Measurements from ENCODE around the gene CD300LG. TPM values are rescaled to one million over a fixed set of nuclear protein-coding genes. Genes with fewer than 3 reads are reported as not detected.

CD300LG gene
- total RNA-seq, 1 donor from 2014 or later = not detected

GRCh38 chr17:43810226-43810715 is 36.7 kb upstream of the CD300LG start:
- Mint-ChIP-seq H3K27me3 (ENCODE audit: low read depth, unreplicated experiment) (no peaks in the 10 kb centered on the region), H3K9me3 (ENCODE audit: unreplicated experiment) (no peaks in the 10 kb centered on the region), H3K4me3 (ENCODE audit: unreplicated experiment) (no peak overlapping the region), H3K4me1 (ENCODE audit: low read depth, unreplicated experiment) (peaks cover 9% of the 10 kb centered on the region), H3K36me3 (ENCODE audit: low read depth, unreplicated experiment) (peaks cover 18% of the 10 kb centered on the region), H3K27ac (ENCODE audit: unreplicated experiment) (no peak overlapping the region)
- TF ChIP-seq CTCF (IDR thresholded peaks at IDR 0.05; ENCODE audit: insufficient read depth, low read depth, low read length) (no peak), EZH2 (IDR thresholded peaks at IDR 0.05; ENCODE audit: insufficient read depth, low read length) (no peak)
- Histone ChIP-seq H3K27ac (ENCODE audit: low read depth, low read length) (no peak overlapping the region), H2AFZ (ENCODE audit: low read depth, low read length) (no peak overlapping the region), H4K20me1 (ENCODE audit: insufficient read depth, low read length) (no peaks in the 10 kb centered on the region), H3K36me3 (ENCODE audit: insufficient read depth, low read length) (peaks cover 9% of the 10 kb centered on the region), H3K4me1 (ENCODE audit: insufficient read depth, low read length) (peaks cover 11% of the 10 kb centered on the region), H3K9ac (ENCODE audit: low read length) (no peak overlapping the region), H3K79me2 (ENCODE audit: insufficient read depth, low read length) (no peaks in the 10 kb centered on the region), H3K27me3 (ENCODE audit: insufficient read depth, low read length) (no peaks in the 10 kb centered on the region), H3K9me3 (ENCODE audit: insufficient read depth, low read depth, low read length) (no peaks in the 10 kb centered on the region), H3K4me3 (ENCODE audit: insufficient read depth, low read depth, low read length) (no peak overlapping the region), H3K4me2 (ENCODE audit: low read length) (no peak overlapping the region)
- FAIRE-seq (no peak), DNase-seq (ENCODE audit: low read depth) (no peak)

GRCh38 chr17:43810823-43811222 is 36.2 kb upstream of the CD300LG start:
- no peak overlapping the region for H3K4me3 Mint-ChIP-seq (ENCODE audit: unreplicated experiment)
- H3K27me3 Mint-ChIP-seq (ENCODE audit: low read depth, unreplicated experiment) = no peaks in the 10 kb centered on the region
- H3K9me3 Mint-ChIP-seq (ENCODE audit: unreplicated experiment) = no peaks in the 10 kb centered on the region
- Histone ChIP-seq H2AFZ (ENCODE audit: low read depth, low read length) (no peak overlapping the region), H4K20me1 (ENCODE audit: insufficient read depth, low read length) (no peaks in the 10 kb centered on the region), H3K4me1 (ENCODE audit: insufficient read depth, low read length) (peaks cover 11% of the 10 kb centered on the region), H3K9ac (ENCODE audit: low read length) (no peak overlapping the region), H3K36me3 (ENCODE audit: insufficient read depth, low read length) (peaks cover 9% of the 10 kb centered on the region), H3K27ac (ENCODE audit: low read depth, low read length) (no peak overlapping the region), H3K4me2 (ENCODE audit: low read length) (no peak overlapping the region), H3K79me2 (ENCODE audit: insufficient read depth, low read length) (no peaks in the 10 kb centered on the region), H3K4me3 (ENCODE audit: insufficient read depth, low read depth, low read length) (no peak overlapping the region), H3K27me3 (ENCODE audit: insufficient read depth, low read length) (no peaks in the 10 kb centered on the region), H3K9me3 (ENCODE audit: insufficient read depth, low read depth, low read length) (no peaks in the 10 kb centered on the region)
- no peak for TF ChIP-seq EZH2 (IDR thresholded peaks at IDR 0.05; ENCODE audit: insufficient read depth, low read length)
- TF ChIP-seq CTCF (IDR thresholded peaks at IDR 0.05; ENCODE audit: insufficient read depth, low read depth, low read length) = no peak
- H3K36me3 Mint-ChIP-seq (ENCODE audit: low read depth, unreplicated experiment) = peaks cover 18% of the 10 kb centered on the region
- DNase-seq (ENCODE audit: low read depth) = no peak
- H3K4me1 Mint-ChIP-seq (ENCODE audit: low read depth, unreplicated experiment) = peaks cover 9% of the 10 kb centered on the region
- FAIRE-seq = no peak
- H3K27ac Mint-ChIP-seq (ENCODE audit: unreplicated experiment) = no peak overlapping the region

- H3K9me3 ChIP-seq (ENCODE audit: insufficient read depth, low read depth, low read length) = no peaks in the 10 kb centered on the region
- no peak overlapping the region for H3K9ac ChIP-seq (ENCODE audit: low read length)
- H4K20me1 ChIP-seq (ENCODE audit: insufficient read depth, low read length) = no peaks in the 10 kb centered on the region
- H3K27ac ChIP-seq (ENCODE audit: low read depth, low read length) = no peak overlapping the region
- no peak overlapping the region for H3K4me3 ChIP-seq (ENCODE audit: insufficient read depth, low read depth, low read length)
- Mint-ChIP-seq H3K4me1 (ENCODE audit: low read depth, unreplicated experiment) (peaks cover 9% of the 10 kb centered on the region), H3K4me3 (ENCODE audit: unreplicated experiment) (no peak overlapping the region), H3K36me3 (ENCODE audit: low read depth, unreplicated experiment) (peaks cover 21% of the 10 kb centered on the region), H3K27me3 (ENCODE audit: low read depth, unreplicated experiment) (no peaks in the 10 kb centered on the region), H3K27ac (ENCODE audit: unreplicated experiment) (no peak overlapping the region), H3K9me3 (ENCODE audit: unreplicated experiment) (no peaks in the 10 kb centered on the region)
- H3K4me1 ChIP-seq (ENCODE audit: insufficient read depth, low read length) = peaks cover 11% of the 10 kb centered on the region
- no peaks in the 10 kb centered on the region for H3K79me2 ChIP-seq (ENCODE audit: insufficient read depth, low read length)
- DNase-seq (ENCODE audit: low read depth) (no peak), FAIRE-seq (no peak)
- TF ChIP-seq CTCF (IDR thresholded peaks at IDR 0.05; ENCODE audit: insufficient read depth, low read depth, low read length) (no peak), EZH2 (IDR thresholded peaks at IDR 0.05; ENCODE audit: insufficient read depth, low read length) (no peak)
- H3K27me3 ChIP-seq (ENCODE audit: insufficient read depth, low read length) = no peaks in the 10 kb centered on the region
- H3K36me3 ChIP-seq (ENCODE audit: insufficient read depth, low read length) = peaks cover 9% of the 10 kb centered on the region
- H3K4me2 ChIP-seq (ENCODE audit: low read length) = no peak overlapping the region
- H2AFZ ChIP-seq (ENCODE audit: low read depth, low read length) = no peak overlapping the region
Observed at GRCh38 chr17:43812396-43813265, 34.3 kb upstream of the CD300LG start.
